ENCODE measurements around the gene BRK1.
"Not testable (repeated sequence)": the region's sequence is repeated elsewhere in the genome, so short reads cannot be mapped to it uniquely, and the experiment has no call there.

BRK1 gene

DNA sequence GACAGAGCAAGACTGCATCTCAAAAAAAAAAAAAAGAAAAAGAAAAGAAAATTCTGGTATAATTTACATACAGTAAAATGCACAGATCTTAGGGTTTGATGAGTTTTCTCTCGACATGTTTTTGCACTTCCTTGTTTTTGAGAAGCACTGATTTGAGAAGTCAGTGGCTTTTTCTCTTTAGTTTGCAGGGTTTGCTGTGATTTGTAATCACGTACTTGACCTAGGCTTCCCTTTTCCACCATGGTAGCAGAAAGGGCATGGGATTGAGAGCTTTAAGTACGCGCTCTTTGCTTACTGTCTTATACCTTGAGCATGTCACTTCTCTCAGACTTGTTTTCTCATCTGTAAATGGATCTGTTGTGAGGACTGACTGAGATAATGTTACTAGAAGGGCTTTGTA, 30.2 kb downstream of the BRK1 start:
- no peak for DNase-seq

DNA sequence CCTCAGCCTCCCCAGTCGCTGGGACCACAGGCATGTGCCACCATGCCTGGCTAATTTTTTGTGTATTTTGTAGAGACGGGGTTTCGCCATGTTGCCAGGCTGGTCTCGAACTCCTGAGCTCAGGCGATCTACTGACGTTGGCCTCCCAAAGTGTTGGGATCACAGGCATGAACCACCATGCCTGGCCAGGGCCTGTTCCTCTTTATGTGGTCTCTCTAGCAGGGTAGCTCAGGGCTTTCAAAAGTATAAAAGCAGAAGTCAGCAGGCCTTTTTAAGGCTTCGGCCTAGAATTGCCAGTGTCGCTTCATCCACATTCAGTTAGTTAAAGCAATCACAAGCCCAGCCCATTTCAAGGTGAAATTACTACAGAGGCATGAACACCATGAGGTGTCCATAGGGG, 33.8 kb downstream of the BRK1 start:
- DNase-seq, result no peak

GRCh38 chr3:10150987-10151386, 35.5 kb downstream of the BRK1 start:
- DNase-seq, result no peak

DNA sequence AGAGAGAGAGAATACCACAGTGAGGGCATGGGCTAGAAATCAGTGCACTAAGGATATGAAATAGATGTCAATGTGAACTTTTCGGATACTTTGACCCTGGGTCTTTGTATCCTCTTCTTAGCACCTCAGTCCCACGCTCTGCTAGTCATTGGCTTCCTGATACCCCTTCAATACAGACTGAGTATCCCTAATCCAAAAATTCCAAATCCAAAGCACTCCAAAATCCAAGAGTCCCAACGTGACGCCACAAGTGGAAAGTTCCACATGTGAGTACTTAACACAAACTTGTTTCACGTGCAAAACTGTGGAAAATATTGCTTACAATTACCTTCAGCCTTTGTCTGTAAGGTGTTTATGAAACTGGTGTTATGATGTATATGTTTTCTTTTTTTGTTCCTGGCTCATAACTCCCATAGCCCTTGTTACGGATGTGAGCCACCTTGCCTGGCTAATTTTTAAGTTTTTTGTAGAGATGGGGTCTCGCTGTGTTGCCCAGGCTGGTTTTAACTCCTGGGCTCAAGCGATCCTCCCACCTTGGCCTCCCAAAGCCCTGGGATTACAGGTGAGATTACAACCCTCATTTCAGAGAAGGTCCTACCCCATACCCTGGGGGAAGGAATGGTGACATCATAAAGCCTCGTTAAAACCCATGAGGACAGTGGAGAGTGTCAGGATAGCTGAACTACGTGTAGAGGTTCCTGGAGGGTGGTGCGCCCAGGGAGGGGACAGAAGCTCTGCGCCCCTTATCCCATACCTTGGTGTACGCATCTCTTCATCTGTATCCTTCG, 39.1 kb downstream of the BRK1 start:
- no peak for DNase-seq

- DNase-seq, result no peak
These were observed 39.6 kb downstream of the BRK1 start for GRCh38 chr3:10155123-10155472.

DNA sequence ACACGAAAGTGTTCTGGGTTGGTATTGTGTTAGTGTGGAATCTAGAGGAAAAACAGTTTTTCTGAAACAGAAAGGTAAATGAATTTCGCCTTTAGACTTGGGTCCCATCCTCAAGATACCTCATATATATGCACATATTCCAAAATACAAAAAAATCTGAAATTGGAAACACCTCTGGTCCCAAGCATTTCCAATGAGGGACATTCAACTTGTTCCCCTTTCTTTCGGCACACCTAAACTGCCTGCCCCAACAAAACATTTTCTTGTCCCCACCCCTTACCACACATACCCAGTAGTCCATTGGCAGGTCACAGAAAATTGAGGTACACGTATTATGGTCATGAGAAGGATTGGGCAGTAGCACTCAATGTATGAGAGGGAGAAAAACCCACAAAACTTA, 40.2 kb downstream of the BRK1 start:
- no peak for DNase-seq

DNA sequence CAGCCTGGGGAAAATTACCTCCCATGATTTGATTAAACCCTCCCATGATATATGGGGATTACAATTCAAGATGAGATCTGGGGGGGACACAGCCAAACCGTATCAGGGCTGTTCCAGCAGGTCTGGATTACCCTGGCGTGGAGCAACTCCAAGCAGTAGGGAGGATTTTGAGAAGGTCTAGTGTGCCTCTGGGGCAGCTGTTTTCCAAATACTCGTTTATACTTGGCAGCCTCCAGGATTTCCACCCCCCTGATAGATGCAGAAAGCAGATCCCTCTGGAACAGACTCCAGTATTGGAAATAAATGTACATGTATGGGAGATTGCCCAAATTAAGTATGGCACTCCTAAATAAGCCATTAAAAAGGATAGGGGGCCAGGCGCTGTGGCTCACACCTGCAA, 41.6 kb downstream of the BRK1 start:
- DNase-seq, result no peak

DNA sequence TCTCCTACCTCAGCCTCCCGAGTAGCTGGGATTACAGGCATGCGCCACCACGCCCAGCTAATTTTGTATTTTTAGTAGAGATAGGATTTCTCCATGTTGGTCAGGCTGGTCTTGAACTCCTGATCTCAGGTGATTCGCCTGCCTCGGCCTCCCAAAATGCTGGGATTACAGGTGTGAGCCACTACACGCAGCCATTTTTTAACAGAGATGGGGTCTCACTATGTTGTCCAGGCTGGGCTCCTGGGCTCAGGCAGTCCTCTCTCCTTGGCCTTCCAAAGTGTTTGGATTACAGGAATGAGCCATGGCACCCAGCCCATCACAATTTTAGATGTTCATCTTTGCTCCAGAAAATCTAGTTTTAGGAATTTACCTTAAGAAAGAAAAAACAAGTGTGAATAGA, 43.1 kb downstream of the BRK1 start:
- not testable (repeated sequence) for DNase-seq

GRCh38 chr3:10160346-10160745, 44.9 kb downstream of the BRK1 start:
- no peak for DNase-seq

- DNase-seq, result no peak
These were observed 45.5 kb downstream of the BRK1 start for GRCh38 chr3:10160925-10161324.

- no peak for DNase-seq
These were observed 46.7 kb downstream of the BRK1 start for GRCh38 chr3:10162185-10162584.

DNA sequence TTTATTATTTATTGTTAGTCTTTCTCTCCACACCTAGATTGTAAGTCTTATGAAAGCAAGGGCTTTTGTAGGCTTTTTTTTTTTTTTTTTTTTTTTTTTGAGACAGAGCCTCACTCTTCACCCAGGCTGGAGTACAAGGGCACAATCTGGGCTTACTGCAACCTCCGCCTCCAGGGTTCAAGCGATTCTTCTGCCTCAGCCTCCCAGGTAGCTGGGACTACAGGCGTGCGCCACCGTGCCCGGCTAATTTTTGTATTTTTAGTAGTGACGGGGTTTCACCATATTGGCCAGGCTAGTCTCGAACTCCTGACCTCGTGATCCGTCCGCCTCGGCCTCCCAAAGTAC, 48.7 kb downstream of the BRK1 start:
- not testable (repeated sequence) for DNase-seq

DNA sequence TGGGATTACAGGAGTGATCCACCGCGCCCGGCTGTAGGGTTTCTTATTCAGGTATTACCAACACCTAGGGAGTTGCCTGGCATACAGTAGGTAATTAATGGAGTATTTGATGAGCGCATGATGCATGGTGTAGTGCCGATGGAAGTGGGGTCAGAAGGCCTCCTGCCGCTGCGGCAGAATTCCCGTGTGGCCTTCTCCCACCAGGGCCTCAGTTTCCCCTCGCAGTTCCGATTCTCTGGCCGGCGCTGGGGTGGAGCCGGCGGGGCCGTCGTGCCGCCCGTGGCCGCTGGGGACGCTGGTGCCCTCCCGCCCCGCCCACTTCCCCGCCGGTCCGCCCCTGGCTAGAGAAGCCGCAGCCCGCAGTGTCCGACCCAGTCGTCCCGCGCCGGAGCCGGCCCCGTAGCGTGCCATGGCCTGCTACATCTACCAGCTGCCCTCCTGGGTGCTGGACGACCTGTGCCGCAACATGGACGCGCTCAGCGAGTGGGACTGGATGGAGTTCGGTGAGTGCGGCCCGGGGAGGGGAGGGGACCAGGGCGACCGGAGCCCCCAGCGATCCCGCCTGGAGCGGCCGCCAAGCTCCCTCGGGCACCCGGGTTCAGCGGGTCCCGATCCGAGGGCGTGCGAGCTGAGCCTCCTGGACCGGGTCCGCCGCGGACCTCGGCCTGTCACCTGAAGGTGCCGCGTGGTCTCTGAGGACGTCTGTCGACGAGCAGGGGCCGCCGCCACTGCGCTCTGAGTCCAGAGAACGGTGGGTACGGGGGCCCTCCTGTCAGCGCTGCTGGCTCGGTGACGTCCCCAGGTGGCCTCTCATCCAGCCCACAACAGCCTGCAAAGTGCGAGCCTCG, 49.3 kb downstream of the BRK1 start, which contains the start of gene IRAK2:
Gene IRAK2 (plus strand): TSS at position 374 of the 848 bp plus-strand sequence. CDS start 36 bp downstream, at position 410.
- DNase-seq, result peak; percentile 88

DNA sequence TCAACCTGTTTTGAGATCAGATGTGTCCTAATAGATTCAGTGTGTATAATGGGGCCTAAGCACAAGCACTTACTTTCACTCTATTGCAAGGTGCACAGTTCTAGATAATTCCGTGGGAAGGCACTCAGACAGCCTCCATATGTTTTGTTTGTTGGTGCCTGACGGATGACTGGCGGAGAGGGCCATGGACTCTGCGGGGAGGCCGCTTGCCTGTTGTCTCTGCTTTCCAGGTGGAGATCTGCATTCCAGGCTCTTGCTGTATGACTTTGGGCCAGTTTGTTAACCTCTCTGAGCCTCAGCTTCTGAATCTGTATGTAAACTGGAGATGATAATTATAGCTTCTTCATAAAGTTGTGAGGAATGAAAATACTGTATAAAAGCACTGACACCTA, 50.7 kb downstream of the BRK1 start:
- DNase-seq, result no peak

DNA sequence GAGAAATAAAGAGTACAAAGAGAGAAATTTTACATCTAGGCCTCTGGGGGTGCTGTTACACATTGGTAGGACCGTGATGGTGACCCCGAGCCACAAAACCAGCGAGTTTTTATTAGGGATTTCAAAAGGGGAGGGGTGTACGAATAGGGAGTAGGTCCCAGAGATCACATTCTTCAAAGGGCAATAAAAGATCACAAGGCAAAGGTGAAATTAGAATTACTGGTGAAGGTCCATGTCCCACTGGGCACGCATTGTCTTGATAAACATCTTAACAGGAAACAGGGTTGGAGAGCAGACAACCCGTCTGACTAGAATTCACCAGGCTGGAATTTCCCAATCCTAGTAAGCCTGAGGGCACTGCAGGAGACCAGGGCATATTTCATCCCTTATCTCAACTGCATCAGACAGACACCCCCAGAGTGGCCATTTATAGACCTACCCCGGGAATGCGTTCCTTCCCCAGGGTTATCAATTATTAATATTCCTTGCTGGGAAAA, 53.6 kb downstream of the BRK1 start:
- no peak for DNase-seq

- DNase-seq, result no peak
These were observed 55.5 kb downstream of the BRK1 start for GRCh38 chr3:10170915-10171478.

- no peak for DNase-seq
These were observed 57.8 kb downstream of the BRK1 start for GRCh38 chr3:10173095-10173925.

DNA sequence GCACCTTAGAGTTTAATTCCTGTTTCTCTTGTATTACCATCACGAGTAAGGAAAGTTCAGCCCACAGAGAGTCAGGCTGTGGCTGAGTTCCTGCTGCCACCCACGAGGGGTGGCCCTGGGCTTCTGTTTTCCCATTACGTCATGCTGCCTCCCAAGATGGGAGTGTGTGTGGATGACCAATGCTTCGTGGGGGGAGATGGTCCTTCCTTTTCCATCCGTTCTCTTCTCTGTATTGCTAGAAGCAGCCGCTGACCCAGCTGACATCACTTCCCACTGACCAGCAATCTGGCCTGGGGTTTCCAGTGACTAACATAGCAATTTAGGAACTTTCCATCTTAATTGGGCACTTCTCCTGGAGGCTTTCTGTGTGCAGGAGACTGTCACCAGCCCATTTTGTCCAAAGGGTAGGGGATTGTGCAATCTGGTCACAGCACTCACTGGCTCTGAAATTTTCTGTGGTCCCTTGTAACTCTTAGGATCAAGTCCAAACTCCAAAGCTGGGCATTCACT, 58.5 kb downstream of the BRK1 start:
- no peak for DNase-seq

DNA sequence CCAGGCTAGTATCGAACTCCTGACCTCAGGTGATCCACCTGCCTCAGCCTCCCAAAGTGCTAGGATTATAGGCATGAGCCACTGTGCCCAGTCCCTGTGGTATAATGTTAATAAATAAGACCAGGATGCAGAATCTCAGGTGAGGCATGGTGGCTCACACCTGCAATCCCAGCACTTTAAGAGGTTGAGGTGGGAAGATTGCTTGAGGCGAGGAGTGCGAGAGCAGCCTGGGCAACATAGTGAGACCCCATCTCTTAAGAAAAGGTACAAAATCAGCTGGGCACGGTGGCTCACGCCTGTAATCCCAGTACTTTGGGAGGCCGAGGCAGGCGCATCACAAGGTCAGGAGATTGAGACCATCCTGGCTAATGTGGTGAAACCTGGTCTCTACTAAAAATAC, 59.9 kb downstream of the BRK1 start:
- DNase-seq, result not testable (repeated sequence)

DNA sequence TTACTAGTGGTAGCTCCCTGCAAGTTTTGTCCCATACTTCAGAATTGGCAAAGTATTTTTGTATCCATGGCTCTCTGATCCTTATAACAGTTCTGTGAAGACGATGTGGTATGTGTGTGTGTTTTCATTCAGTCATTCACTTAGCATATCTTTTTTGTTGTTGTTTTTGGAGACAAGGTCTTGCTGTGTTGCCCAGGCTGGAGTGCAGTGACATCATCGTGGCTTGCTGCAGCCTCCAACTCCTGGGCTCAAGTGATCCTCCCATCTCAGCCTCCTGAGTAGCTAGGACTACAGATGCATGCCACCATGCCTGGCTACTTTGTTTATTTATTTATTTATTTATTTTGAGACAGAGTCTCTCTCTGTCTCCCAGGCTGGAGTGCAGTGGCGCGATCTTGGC, 60.7 kb downstream of the BRK1 start:
- DNase-seq, result not testable (repeated sequence)
